Head of caudate nucleus (tissue), 42 donors: ENCODE results near the gene KCND3.
"Not testable (repeated sequence)": the region's sequence is repeated elsewhere in the genome, so short reads cannot be mapped to it uniquely, and the experiment has no call there.

Experiments used
- DNase-seq, 42 donors: peaks; one replicate each; pipeline versions ENCODE4 v3.0.0 to v3.0.0-alpha.2; 2020 to 2021; ENCODE audit warnings: mixed read lengths in 7 of 42
- intact Hi-C: fragments of 100-400 bp; cut with DNase I; formaldehyde crosslinking; loops from one replicate; pipeline ENCODE4 v1.15.0; 2022

The KCND3 gene

DNA sequence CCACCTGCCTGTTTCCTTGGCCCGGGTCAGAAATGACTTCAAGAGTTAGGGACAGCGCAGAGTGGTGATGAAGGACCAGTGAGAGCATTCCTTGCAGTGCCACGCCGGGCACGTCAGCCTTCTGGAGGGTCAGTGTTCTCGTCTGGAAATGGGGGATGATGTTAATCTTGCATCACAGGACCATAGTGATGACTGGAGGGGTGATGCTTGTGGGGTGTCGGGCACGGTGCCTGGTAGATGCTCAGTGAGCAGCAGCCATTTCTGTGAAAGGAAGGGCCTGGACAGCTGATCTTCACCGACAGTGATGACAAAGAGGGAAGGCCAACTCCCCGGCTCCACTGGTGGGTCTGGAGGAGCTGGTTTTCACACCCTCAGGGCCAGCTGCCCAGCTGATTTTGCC is 177.6 kb downstream of the KCND3 start:
- intact Hi-C loops, result no loop called here
- no peak for DNase-seq

DNA sequence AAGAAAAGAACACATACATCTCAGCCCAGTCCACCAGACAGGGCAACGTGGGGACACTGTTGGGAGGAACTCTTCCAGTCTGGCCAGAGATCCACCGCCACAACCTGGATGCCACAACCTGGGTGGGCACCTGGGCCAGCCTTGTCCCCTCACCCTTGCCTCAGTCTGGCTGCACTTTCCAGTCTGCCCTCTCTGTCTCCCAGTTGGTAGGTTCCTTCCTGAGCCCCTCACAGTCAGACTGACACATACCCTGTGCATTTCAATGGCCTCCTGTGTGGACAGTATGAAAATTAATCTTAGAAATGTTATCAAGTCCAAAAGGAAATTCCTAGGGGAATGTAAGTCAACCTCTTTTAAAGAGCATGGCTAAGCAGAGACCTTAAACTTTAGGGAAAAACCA is 184.2 kb downstream of the KCND3 start:
- intact Hi-C loops, result no loop called here
- no peak for DNase-seq

DNA sequence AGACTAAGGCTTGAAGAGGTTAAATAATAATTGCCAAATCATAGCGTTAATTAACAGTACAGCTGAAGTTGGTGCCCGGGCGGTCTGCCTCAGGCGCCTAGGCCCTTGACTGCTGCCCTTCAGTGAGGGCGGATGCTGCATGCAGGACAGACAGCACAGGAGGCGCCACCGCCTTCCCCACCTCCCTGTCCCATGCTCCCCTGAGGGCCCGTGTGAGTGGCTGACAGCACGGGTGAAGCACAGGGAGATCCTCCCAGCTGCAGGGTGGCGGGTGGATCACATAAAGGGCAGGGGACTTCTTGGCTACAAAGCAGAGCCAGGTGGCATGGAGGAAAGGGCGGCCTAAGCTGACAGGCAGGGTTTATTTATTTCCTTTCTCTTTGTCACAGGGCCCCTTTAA is 184.7 kb downstream of the KCND3 start:
- intact Hi-C loops, result no loop called here
- no peak for DNase-seq

DNA sequence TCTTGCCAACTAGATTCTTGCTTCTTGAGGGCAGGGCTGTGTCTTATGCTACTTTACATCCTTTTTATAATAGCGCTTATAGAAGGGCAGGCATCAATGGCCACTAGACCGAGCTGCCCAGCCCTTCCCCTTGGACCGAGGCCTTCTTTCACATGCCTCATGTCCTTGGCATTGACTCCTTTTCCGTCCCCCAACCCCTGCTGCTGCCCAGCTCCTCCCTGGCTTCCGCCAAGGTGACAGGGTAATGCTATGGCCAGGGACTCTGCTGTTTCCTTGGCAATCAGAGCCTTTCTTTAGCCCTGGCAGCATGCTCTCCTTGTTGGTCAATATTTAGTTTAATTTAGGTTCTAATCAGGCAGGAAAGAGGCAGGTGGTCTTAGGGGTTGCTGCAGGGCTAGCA is 185.5 kb downstream of the KCND3 start:
- intact Hi-C loops, result no loop called here

DNA sequence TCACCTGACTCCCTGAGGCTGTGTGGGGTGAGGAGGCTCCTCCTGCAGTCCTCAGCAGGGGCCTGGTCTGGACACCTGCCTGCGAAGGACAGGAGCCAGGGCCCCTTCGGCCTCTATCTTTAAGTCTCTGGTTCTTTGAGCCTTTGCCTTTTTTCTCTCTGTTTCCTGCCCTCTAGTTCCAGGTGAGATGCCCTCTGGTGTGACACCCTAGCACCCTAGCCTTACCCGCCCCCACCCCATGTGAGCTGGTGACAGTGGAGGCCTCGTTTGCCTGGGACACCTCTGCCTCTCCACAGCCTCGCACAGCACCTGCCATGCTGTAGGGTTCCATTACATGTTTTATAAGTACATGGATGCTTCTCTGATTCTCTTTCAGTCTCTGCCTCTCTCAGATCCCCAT is 186.5 kb downstream of the KCND3 start:
- no peak for DNase-seq
- intact Hi-C loops, result no loop called here

More for the DNA sequence above, 185.5 kb downstream of the KCND3 start:
- DNase-seq, result no peak

DNA sequence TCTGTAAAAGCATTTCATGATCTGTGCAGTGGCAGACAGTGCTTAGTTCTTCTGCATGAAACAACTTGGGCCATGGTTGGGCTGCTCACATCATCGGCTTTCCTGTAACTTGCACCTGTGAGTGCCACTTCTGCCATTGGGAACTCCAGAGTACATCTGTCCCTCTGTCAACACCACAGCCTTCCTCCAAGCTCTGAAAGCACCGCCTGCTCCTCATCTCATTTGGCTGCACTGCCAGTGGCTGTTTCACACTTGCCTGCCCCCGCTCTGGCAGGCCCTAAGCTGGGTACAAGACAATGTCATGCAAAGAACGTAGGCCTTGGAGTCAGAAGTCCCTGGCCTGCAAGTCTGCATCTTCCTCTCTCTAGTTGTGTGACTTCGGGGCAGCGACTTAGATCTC is 187.4 kb downstream of the KCND3 start:
- DNase-seq, result no peak
- intact Hi-C loops, result no loop called here

DNA sequence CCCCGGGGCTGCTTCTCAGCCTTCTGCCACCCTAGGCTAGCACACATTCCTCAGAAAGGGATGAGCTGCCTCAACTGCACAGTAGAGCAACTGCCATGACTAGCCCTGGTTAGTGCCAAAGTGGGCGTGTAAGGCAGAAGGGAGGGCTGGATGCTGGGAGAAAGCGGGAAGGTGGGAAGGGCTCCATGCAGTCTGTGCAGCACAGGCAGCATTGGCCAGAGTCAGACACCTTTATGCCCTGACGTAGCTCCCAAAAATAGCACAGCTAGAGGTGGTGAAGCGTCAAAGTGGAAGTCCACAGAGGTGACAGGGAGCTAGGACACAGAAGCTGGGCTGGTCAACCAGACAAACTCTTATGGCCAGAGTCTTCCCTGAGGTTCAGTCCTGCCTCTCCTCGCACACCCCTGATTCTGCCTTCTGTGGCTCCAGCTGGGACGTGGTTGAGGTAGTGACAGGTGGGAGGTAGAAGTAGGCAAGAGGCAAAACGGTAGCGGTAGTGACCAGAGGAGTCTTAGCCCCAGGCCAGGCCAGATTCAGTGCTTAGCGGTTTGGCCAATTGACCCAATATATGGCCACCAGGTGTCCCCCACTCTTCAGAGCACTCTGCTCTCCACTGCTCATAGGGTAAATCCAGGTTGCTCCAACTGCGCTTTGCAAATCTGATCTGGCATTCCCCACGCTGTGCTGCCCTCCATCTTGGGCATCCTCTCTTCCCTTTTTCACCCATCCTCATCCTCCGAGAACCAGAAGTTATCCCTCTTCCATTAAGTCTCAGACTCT is 188.2 kb downstream of the KCND3 start:
- DNase-seq, result peak in 1 of 42 donors; percentile 13
- intact Hi-C loops, result no loop called here

DNA sequence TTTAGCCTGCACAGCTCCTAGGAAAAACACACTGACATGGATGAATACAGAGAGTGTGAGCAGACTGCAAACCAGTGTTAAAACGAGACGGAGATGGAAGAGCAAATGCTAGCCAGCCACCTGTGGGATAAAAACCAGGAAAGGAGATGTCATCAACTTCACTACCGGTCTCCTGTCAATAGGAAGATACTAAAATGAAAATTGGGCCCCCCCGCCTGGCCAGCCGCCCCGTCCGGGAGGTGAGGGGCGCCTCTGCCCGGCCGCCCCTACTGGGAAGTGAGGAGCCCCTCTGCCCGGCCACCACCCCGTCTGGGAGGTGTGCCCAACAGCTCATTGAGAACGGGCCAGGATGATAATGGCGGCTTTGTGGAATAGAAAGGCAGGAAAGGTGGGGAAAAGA is 189.7 kb downstream of the KCND3 start:
- DNase-seq, intact Hi-C loops: not testable (repeated sequence)

DNA sequence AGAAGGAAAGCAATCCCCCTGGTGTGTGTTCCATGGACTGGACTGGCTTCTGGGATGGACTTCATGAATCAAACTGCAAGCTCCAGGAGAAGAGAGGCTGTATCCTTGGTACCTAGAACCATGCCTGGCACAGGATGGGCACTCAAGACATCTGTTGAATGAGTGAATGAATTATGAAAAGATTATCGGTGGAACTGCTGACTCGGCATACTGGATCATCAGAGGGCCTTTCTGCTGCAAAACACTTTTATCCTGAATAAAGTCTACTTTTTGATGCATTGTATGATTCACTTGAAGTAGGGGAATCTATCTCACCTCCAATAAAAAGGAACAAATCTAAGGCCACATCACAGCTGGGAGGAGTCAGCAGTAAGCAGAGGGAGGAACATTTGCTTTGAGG is 190.9 kb downstream of the KCND3 start:
- no peak for DNase-seq
- intact Hi-C loops, result no loop called here

DNA sequence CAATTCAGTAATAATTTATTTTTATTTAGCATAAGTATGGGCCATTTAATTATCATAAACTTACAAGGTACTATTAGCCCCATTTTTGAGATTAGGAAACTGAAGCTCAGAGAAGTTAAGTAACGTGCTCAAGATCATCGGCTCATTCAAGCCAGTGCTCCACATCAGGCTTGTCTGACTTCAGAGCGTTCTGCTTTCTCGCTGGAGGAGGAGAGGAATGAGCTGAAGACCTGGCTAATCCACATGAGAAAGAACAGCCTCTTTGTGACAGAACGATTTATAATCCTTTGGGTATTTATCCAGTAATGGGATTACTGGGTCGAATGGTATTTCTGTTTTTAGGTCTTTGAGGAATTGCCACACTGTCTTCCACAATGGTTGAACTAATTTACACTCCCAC is 194.1 kb downstream of the KCND3 start:
- DNase-seq, result no peak
- intact Hi-C loops, result no loop called here

DNA sequence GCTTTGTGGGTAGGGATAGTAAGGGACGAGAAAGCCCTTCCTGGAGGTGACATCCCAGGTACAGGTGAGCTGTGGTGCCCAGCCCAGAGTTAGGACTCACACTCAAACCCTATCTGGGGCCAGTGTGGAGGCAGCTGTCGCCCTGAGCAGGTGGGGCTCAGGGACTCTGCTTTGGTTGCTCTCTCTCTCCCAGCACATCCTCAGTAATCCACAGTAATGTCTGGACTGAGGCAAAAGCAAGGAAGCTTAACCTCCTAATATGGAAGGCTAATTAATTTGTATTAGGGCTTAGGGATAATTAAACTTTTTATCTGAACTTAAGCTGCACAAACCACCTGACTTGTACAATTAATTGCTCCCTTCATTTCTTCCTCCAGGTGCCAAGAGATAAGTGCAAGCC is 195.5 kb downstream of the KCND3 start:
- intact Hi-C loops, result no loop called here
- no peak for DNase-seq

DNA sequence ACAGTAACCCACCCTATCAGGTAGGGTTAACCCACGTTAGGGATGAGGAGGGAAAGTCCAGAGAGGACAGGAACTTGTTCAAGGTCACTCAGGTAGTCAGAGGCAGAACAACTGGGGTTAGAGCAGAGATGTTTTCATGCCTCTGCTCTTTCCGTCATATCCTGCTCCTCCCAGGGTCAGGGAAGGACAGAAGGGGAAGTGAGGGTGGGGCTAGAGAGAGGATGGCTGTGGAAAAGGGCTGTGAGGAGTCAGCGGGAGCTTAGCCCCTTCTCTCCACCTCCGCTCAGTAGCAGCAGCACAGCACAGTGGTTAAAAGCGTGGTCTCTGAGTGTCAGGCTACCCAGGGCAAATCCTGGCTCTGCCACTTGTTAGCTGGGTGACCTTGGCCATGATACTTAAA is 197.2 kb downstream of the KCND3 start:
- intact Hi-C loops, result no loop called here
- DNase-seq, result no peak

DNA sequence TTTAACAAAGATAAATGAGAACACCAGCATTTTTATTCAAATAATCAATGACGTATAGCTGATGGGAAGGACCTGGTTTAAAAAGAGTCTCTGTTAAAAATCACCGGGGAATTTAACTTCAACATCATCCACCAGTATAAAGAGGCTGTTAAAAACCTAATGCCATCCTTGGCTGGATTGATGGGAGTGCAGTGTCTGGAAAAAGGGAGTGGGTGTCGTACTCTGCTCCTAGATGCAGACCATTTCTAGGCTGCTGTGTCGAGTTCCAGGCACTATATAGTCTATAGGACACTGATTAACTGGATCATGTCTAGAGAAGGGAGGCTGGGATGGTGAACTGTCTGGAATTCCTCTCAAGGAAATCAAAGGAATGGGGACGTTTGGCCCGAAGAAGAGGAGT is 197.7 kb downstream of the KCND3 start:
- no peak for DNase-seq
- intact Hi-C loops, result no loop called here

DNA sequence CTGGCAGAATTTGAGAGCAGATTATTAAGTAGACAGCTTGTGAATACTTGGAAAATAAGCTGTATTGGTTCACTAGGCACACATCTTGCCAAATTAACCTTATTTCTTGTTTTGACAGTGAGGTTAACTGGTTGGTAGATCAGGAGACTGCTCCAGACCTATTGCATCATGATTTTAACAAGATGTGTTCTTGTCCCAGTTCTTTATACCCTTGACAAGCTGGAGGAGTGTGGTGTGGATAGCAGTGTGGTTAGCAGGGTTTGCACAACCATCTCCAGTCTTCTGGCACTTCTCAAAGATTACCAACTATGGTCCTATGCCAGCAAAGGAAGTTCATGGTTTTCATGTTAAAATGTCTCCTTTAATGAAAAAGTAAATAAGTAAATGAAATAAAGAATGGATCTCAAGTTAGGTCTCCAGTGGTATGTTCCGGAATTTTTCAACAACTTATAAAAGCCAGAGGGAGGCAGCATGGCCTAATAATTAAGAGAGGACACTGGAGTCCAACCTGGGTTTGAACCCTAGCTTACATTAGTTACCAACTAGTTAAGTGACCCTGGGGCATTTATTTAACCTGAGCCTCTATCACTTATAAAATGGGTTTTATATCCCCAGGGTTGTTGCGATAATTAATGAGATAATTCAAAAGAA is 199.7 kb downstream of the KCND3 start:
- peak in 1 of 42 donors; percentile 36 for DNase-seq
- intact Hi-C loops, result no loop called here

DNA sequence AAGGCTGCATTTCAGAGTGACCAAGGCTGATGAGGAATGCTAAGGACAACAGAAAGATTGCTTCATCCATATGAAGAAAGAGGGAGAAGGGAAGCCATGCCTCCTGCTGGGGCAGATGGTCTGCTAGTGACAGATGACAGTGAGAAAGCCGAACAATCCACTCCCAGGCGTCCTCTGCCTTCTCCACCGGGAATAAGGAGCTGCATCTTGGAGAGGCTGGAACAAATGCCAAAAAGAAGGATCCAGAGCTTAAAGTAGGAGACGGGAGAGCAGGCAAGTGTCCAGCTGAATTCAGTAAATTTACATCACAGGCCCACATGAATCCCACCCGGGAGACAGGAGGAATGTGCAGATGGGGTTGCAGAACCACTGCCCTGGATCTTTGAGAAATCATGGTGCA is 200.3 kb downstream of the KCND3 start:
- intact Hi-C loops, result no loop called here
- no peak for DNase-seq

DNA sequence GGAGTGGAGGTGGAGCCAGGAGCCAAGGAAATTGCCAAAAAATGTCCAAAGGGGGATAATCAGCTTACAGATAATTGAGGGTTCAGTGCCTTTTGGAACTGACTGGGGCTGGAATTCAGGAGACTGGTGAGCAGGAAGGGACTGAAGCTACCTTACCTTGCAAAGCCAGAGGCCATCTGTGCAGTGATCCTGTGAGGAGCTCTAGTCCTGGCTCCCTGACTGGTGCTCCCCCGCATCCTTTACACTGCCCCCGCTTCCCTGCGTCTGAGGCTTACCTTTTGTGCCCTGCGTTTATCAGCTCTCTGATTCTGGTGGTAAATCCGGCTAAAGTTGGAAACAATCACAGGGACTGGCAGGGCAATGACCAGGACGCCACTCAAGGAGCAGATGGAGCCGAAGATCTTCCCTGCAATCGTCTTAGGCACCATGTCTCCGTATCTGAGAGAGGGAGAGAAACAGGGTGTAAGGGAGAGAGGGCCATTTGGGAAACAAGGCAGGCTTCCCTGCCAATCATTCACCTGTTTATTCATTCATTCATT is 202.7 kb downstream of the KCND3 start:
- no peak for DNase-seq
- intact Hi-C loops, result no loop called here

DNA sequence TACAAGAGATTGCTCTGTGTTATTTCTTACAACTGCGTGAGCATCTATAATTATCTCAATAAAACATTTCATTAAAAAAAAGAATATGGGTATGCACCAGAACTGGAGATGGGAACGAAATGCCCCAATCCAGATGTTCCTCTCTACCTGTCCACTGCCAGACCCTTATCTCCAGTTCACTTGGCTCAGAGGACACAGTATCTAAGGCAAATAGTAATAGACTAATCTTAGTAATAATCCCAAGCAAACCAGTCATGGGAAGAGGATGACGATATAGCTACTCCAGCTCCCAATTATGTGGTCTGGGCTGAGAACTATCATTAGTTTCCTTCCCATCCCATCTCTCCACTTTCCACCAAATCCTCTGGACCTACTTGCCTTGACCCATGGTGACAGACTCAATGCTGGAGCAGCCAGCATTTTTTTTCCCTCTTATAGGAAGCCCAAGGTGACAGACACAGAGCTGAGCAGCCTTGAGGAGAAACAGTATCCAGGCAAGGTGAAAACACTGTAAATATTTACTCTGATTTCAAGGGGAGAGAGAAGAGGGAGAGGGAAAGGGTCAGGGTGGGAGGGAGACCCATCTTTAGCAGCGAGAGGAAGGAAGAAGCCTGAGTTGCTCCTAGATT is 205.1 kb downstream of the KCND3 start:
- DNase-seq, result no peak
- intact Hi-C loops, result no loop called here

DNA sequence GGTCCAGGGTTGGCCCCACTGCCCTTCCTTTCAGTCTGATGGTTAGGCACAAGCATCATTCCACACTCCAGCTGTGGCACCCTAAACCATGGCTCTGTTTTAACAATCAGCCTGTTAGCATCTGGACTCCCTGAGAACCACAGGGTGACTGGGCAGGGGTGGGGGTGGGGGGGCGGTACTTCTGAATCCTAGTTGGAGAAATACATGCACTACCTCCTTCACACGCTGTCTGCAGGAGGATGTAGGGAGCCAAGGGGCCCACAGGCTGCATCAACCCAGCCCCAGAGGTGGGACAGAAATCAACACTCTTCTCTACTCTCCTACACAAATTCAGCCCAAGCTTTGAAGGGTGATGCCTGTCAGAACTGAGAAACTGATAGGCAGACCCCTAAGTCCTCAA is 209.9 kb downstream of the KCND3 start:
- intact Hi-C loops, result no loop called here
- DNase-seq, result no peak

DNA sequence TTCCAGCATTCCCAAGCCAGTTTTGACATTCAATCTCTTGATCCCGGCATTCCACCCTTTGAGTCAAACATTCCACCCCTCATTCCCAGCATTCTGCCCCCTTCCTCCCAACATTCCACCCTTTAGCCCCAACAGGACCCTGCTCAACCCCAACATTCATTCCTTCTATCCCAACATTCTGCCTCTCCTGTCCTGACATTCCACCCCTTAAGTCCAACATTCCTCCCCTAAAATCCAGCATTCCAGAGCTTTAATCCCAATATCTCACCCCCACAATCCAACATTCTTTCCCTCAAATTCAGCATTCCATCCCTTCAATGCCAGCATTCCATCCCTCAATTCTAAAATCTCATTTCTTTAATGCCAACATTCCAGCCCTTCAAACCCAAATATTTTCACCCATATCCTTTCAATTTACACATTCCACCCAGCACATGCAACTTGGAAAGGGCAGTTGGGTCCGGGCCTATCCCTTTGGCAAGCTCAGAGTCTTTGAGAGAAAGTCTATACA is 210.9 kb downstream of the KCND3 start:
- intact Hi-C loops, result no loop called here
- no peak for DNase-seq

DNA sequence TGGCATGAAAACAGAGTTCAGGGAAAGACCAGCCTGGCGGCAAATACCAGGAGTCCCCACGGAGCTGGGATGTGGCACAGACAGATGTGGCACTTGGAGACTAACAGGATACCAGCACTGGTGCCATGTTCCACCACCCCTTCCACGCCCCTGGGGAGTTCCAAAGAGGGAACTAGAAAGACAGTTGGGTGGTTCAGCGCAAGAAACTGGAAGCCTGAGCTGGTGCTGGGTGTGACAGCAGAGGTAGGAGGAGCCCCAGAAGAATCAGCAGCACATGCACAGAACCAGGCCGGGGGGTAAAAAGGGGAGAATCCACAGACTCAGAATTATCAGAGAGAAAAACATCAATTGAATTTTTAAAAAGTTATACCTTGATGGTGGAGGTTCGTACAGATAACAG is 211.4 kb downstream of the KCND3 start:
- intact Hi-C loops, result no loop called here
- no peak for DNase-seq
